ENCODE measurements around the gene HOXA3.
A peak's percentile ranks its signal among the peaks of the same experiment; 100 is the strongest.

Gene HOXA3

GRCh38 chr7:27151931-27152815 lies at the start of gene HOXA3:
TSS of gene HOXA3 (minus strand) at chr7:27152583. CDS start at chr7:27110640, 41,943 bp downstream.
- DNase-seq: no peak

- no peak for DNase-seq
Observed at GRCh38 chr7:27201580-27202017, 49.2 kb upstream of the HOXA3 start.

GRCh38 chr7:27200761-27201579 lies 48.6 kb upstream of the HOXA3 start:
- no peak for DNase-seq

DNA sequence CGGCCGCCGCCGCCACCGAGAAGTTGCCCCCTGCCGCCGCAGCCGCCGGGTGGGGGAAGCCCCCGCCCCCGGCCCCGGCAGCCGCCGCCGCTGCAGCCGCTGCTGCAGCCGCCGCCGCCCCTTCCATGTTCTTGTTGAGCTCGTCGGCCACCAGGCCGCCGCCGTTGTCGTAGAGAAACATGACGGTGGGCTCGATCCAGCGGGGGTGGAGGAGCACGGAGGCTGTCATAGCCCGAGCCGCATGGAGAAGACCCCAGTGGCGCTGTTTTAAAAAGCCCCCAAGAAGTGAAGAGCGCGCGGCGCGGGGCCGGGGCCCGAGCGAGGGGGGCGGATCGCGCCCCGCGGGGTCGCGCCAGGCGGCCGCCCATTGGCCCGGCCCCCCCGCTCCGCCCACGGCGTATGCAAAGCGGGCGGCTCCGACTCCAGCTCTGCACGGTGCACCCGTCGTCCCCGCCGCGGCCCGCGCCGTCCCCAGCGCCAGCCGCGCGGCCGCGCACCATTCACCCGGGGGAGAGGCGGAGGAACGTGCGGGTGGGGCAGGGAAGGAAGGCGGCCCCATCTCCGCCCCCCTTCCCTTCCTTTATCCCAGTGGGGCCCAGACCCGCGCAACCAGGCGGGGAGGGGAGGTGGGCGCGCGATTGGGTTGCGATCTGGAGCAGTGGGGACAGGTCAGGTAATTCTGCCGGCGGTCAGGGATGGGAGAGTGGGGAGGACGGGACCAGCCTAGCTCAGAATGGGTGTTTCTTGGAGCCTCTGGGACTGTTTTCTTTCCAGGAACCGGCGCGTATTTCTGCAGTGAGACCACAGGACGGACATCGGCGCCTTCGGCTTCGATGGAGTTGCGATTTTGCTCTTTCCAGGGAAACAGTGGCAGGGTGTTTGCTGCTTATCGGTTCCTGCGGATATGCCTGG lies 47.7 kb upstream of the HOXA3 start, which contains the start of gene HOXA13:
Gene HOXA13 (minus strand): TSS at position 243 of the 912 bp plus-strand sequence. CDS start 14 bp downstream, at position 229.
- DNase-seq: no peak

- no peak for DNase-seq
Observed at GRCh38 chr7:27198871-27199801, 46.8 kb upstream of the HOXA3 start.

DNA sequence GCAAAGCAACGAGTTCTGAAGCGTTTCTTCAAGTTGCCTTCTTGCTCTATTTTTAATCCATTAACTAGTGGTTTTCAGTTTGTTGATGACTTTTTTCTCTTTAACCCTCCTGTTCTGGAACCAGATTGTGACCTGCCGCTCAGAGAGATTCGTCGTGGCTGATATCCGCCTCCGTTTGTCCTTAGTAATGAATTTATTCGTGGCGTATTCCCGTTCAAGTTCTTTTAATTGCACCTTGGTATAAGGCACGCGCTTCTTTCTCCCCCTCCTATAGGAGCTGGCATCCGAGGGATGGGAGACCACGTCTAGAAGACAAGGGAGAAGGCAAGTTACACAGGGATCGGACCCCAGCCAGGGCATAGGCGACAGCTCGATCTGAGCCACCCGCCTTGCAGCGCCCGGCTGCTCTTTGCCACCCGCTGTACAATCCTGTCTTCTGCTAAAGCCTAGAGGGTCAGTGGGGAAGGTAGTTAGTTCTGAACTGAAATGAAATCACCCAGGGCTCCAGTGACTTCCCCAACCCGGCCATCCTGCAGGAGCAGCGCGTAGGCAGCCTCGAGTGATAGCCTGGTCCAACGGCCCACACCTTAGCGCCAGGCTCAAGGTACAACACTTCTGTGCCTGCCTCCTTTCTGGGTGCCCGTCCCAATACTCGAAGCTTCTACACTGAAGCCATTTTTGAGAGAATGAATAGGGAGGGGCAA lies 45.9 kb upstream of the HOXA3 start:
- DNase-seq: no peak

DNA sequence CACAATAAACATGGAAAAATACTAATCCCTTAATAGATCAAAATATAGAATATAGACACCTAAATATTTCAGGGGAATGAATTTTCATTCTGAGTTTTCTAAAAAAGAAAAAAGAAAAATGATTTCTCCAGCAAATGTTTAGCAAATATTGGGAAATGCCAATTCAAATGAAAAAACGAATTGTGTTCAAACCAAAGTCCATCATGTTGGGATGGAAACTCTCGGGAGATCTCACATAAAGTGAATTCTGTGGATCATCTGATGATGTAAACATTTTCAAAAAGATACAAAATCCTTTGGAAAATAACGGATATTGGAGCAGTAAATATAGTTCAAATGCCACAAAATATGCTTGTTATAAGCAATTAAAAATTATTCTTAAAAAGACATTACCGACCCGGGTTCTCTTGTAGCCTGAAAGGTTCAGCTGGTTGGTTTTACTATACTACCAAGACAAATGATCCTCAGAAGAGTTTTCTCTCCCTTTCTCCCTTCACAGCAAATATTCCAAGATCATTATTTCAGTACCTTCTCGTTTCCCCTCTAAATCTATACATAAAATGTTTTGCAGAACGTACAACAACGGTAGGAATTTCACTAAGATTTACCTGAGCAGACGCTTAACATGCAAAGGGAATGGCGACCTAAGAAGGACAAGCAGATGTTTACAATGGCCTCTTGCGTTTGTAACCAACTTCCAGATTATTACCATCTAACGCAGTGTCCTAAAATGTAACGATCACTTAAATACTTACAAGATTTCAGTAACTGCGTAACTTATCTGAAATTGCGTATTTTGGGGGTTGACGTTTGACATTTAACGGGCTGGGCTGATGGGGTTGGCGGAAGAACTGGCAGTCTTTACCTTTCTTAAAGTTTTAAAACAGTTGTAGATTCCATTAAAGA lies 45.0 kb upstream of the HOXA3 start:
- no peak for DNase-seq

DNA sequence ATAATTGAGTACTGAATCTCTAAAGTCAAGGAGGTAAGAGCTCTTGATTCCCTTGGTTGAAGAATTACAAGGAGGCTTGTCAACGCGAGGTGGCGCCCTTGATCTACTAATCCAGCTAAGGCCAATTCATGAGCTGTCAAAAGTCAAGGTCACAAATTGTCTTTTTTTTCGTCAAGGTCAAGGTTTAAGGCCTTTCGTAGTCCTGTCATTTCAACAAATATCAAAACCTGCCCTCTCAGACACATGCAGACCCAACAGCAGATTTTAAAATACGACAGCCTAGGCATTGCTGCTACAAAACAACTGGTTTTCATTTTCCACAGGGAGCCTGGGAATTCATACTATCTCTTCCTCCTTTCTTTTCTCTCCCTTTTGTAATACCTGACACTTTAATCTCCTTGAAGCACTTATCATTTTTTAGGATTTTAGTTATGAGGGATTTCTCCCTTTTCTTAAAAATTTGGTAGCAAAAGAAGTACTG lies 43.9 kb upstream of the HOXA3 start:
- peak; percentile 75 for DNase-seq

- DNase-seq: no peak
Observed at GRCh38 chr7:27194686-27195379, 42.5 kb upstream of the HOXA3 start.

GRCh38 chr7:27194002-27194352 lies 41.6 kb upstream of the HOXA3 start:
- no peak for DNase-seq

DNA sequence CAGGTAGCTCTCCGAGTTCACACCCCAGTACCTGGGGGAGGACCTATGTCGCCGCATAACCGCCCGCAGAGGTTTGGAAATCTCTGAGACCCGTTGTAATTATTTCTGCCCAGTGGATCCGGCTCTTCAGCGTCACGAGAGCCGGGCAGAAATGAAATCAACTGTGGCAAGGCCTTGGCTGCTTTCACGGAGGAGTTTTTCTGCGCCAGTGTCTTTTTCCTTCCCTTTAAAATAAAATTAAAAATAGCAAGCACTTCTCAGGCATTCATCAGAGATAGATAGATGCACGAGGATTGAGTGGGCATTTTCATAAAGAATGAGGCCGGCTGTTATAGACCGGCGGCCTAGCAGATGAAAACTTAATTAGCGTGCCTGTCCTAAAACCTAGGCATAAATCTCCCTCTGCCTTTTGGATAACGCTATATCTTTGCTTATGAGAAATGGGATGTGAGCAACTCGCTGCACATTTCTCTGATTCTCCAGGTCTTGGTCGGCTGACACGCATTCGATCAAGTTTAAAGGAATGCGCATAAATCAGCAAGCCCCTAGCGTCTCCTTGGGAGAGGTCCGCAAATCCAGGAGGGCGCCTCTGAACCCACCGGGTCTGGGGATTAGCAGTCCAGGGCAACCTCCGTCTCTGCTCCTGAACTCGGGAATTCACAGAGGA lies 41.1 kb upstream of the HOXA3 start:
- DNase-seq: no peak

DNA sequence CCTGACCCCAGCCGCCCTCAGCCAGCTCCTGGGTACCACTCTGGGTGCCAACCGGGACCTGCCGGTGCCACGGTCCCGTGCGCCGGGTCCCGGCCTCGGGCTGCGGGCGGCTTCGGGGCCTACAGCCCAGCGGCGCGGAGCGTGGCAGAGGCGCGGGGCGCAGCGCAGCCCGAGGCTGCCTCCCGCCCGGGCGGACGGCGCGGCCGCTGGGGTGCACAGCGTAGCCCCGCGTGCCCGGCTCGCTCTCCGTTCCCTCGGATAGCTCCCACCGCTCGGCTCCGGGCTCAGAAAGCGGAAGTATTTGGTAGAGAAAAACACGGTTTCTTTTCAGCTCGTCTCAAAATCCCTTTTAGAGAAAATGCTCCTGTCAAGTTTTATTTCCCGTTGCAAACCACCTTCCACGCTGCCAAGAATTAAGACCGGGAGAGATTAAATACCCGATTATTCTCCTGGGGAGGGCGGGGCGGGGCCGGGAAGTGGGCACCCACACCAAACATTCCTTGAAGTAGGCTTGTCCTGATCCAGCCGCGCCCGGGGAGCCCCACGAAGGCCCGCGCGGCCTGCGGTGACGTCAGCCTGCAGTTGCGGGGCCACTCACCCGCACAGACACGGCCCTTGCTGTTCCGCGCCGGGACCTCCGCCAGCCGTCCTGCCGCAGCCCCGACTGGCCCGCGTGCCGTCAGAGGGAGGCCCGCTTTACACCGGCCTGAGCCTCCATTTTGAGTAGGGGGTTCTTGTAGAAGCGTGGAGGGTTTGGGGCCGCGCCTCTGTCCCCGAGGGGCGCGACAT lies 40.4 kb upstream of the HOXA3 start:
- DNase-seq: no peak

GRCh38 chr7:27191833-27192545 lies 39.6 kb upstream of the HOXA3 start:
- no peak for DNase-seq

DNA sequence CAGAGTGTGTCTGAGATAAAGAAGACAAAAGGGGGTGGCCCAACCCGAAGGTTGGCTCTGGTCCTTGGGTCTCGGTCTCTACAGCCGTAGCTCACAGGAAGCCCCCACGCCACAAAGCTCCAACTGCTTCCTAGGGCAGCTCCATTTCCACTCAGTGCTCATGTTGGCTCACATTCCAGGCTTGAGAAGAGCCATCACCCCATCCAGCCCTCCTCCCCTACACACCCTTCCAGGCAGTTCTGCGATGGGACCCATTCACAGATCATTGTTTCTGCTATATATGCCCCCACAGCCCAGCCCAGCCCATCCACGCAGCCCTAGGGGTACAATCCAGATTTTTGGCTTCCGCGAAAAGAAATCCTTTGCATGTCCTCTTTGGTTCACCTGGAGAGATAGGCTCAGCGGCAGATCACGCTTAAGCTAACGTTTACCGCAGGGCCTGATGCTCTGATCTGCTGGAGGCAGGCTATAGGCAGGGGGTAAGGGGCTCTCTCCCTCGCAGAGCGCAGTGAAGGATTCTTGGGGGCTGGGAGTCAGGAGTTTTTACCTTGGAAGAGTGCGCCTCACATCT lies 38.9 kb upstream of the HOXA3 start:
- DNase-seq: no peak

GRCh38 chr7:27189997-27190748 lies 37.8 kb upstream of the HOXA3 start:
- DNase-seq: no peak
